Activated T-helper 2 cell treated with anti-CD3 and anti-CD28 coated beads, Interferon-gamma antibody, Interleukin-2, Interleukin-4, amounts not matched to agents 10 μg/mL and 5 μg/mL and 100 μg/mL, durations not matched to agents 14 hours and 24 hours and 36 hours (primary cell): ENCODE data around the gene DAPK3. TPM values are rescaled to one million over a fixed set of nuclear protein-coding genes. Genes with fewer than 3 reads are reported as not detected.
"Not testable (repeated sequence)": the region's sequence is repeated elsewhere in the genome, so short reads cannot be mapped to it uniquely, and the experiment has no call there.

Experiments
- DNase-seq: peaks from one replicate; pipeline ENCODE4 v3.0.0; 2021; ENCODE audit warnings: low spot score
- H3K27ac Mint-ChIP-seq: one replicate; pipeline ENCODE4 v1.8.0; 2021; ENCODE audit warnings: mixed read lengths
- H3K27me3 Mint-ChIP-seq: one replicate; pipeline ENCODE4 v1.8.0; 2021; ENCODE audit warnings: low read depth, mixed read lengths
- H3K36me3 Mint-ChIP-seq: one replicate; pipeline ENCODE4 v1.8.0; 2021; ENCODE audit warnings: low read depth, mixed read lengths
- H3K4me1 Mint-ChIP-seq: one replicate; pipeline ENCODE4 v1.8.0; 2021; ENCODE audit warnings: low read depth, mixed read lengths
- H3K4me3 Mint-ChIP-seq: one replicate; pipeline ENCODE4 v1.8.0; 2021; ENCODE audit warnings: low read depth, mild to moderate bottlenecking, moderate library complexity, mixed read lengths
- H3K9me3 Mint-ChIP-seq: one replicate; pipeline ENCODE4 v1.8.0; 2021; ENCODE audit warnings: mixed read lengths
- intact Hi-C: fragments of 100-400 bp; cut with micrococcal nuclease; formaldehyde crosslinking; loops from one replicate; pipeline ENCODE4 v1.15.1; 2023
- total RNA-seq: library from RNA; stranded (reverse); gene quantifications from 2 replicates; pipeline ENCODE4 v1.2.3, GENCODE V29; 2022

Gene DAPK3
- total RNA-seq, 1 donor from 2014 or later = 40.1 TPM

GRCh38 chr19:3968556-3969434 is 2.1 kb downstream of the DAPK3 start:
- Mint-ChIP-seq H3K4me3 (peak overlapping the region; percentile 91), H3K27me3 (no peaks in the 10 kb centered on the region), H3K27ac (no peak overlapping the region), H3K9me3 (no peaks in the 10 kb centered on the region), H3K4me1 (peaks cover 17% of the 10 kb centered on the region), H3K36me3 (peaks cover 37% of the 10 kb centered on the region)
- no peak for DNase-seq
- intact Hi-C loops = no loop called here

- H3K4me1 Mint-ChIP-seq = peaks cover 17% of the 10 kb centered on the region
- H3K4me3 Mint-ChIP-seq, DNase-seq, H3K27me3 Mint-ChIP-seq, H3K9me3 Mint-ChIP-seq, H3K27ac Mint-ChIP-seq, intact Hi-C loops: not testable (repeated sequence)
- H3K36me3 Mint-ChIP-seq = peaks cover 45% of the 10 kb centered on the region
Measured at GRCh38 chr19:3967983-3968382, 2.9 kb downstream of the DAPK3 start.

GRCh38 chr19:3966051-3967017 is 4.6 kb downstream of the DAPK3 start:
- DNase-seq = no peak
- Mint-ChIP-seq H3K27ac (no peak overlapping the region), H3K9me3 (no peaks in the 10 kb centered on the region), H3K4me1 (peaks cover 16% of the 10 kb centered on the region), H3K36me3 (peaks cover 52% of the 10 kb centered on the region), H3K4me3 (no peak overlapping the region), H3K27me3 (no peaks in the 10 kb centered on the region)
- intact Hi-C loops = no loop called here

GRCh38 chr19:3964256-3965194 is 6.4 kb downstream of the DAPK3 start:
- H3K9me3 Mint-ChIP-seq = no peaks in the 10 kb centered on the region
- H3K4me3 Mint-ChIP-seq = no peak overlapping the region
- intact Hi-C loops = no loop called here
- no peak for DNase-seq
- peaks cover 4% of the 10 kb centered on the region for H3K4me1 Mint-ChIP-seq
- no peak overlapping the region for H3K27ac Mint-ChIP-seq
- H3K27me3 Mint-ChIP-seq = no peaks in the 10 kb centered on the region
- H3K36me3 Mint-ChIP-seq = peaks cover 51% of the 10 kb centered on the region

GRCh38 chr19:3963458-3964255 is 7.2 kb downstream of the DAPK3 start:
- intact Hi-C loops = no loop called here
- DNase-seq = no peak
- H3K27ac Mint-ChIP-seq = no peak overlapping the region
- no peaks in the 10 kb centered on the region for H3K27me3 Mint-ChIP-seq
- no peak overlapping the region for H3K4me3 Mint-ChIP-seq
- peaks cover 42% of the 10 kb centered on the region for H3K36me3 Mint-ChIP-seq
- no peaks in the 10 kb centered on the region for H3K9me3 Mint-ChIP-seq
- no peaks in the 10 kb centered on the region for H3K4me1 Mint-ChIP-seq

GRCh38 chr19:3961007-3961406 is 9.9 kb downstream of the DAPK3 start:
- DNase-seq = no peak
- H3K4me1 Mint-ChIP-seq = no peaks in the 10 kb centered on the region
- intact Hi-C loops = no loop called here
- no peaks in the 10 kb centered on the region for H3K27me3 Mint-ChIP-seq
- H3K4me3 Mint-ChIP-seq = no peak overlapping the region
- no peaks in the 10 kb centered on the region for H3K9me3 Mint-ChIP-seq
- H3K36me3 Mint-ChIP-seq = peaks cover 35% of the 10 kb centered on the region
- H3K27ac Mint-ChIP-seq = no peak overlapping the region

- no peaks in the 10 kb centered on the region for H3K27me3 Mint-ChIP-seq
- no peak for DNase-seq
- peaks cover 29% of the 10 kb centered on the region for H3K36me3 Mint-ChIP-seq
- no peaks in the 10 kb centered on the region for H3K4me1 Mint-ChIP-seq
- H3K9me3 Mint-ChIP-seq = no peaks in the 10 kb centered on the region
- intact Hi-C loops = no loop called here
- no peak overlapping the region for H3K4me3 Mint-ChIP-seq
- H3K27ac Mint-ChIP-seq = no peak overlapping the region
Measured at GRCh38 chr19:3959766-3960131, 11.2 kb downstream of the DAPK3 start.

GRCh38 chr19:3958836-3959765 is 11.8 kb downstream of the DAPK3 start:
- peaks cover 25% of the 10 kb centered on the region for H3K36me3 Mint-ChIP-seq
- no peak overlapping the region for H3K4me3 Mint-ChIP-seq
- no peak for DNase-seq
- intact Hi-C loops = no loop called here
- no peaks in the 10 kb centered on the region for H3K4me1 Mint-ChIP-seq
- no peaks in the 10 kb centered on the region for H3K9me3 Mint-ChIP-seq
- no peak overlapping the region for H3K27ac Mint-ChIP-seq
- H3K27me3 Mint-ChIP-seq = no peaks in the 10 kb centered on the region

- Mint-ChIP-seq H3K4me1 (no peaks in the 10 kb centered on the region), H3K27ac (no peak overlapping the region), H3K4me3 (no peak overlapping the region), H3K27me3 (no peaks in the 10 kb centered on the region), H3K9me3 (no peaks in the 10 kb centered on the region), H3K36me3 (peaks cover 10% of the 10 kb centered on the region)
- intact Hi-C loops = no loop called here
- DNase-seq = no peak
Measured at GRCh38 chr19:3955688-3956087, 15.2 kb downstream of the DAPK3 start.

- H3K4me1 Mint-ChIP-seq, intact Hi-C loops, H3K36me3 Mint-ChIP-seq: not testable (repeated sequence)
Measured at GRCh38 chr19:3955276-3955675, 15.6 kb downstream of the DAPK3 start.

GRCh38 chr19:3954107-3954506 is 16.8 kb downstream of the DAPK3 start:
- H3K27ac Mint-ChIP-seq = no peak overlapping the region
- peaks cover 4% of the 10 kb centered on the region for H3K36me3 Mint-ChIP-seq
- intact Hi-C loops = no loop called here
- H3K9me3 Mint-ChIP-seq = no peaks in the 10 kb centered on the region
- DNase-seq = no peak
- no peak overlapping the region for H3K4me3 Mint-ChIP-seq
- no peaks in the 10 kb centered on the region for H3K27me3 Mint-ChIP-seq
- H3K4me1 Mint-ChIP-seq = no peaks in the 10 kb centered on the region

More at GRCh38 chr19:3955276-3955675, 15.6 kb downstream of the DAPK3 start:
- H3K4me3 Mint-ChIP-seq, DNase-seq, H3K27ac Mint-ChIP-seq, H3K9me3 Mint-ChIP-seq, H3K27me3 Mint-ChIP-seq: not testable (repeated sequence)
